ENCODE data around the gene LGI2.

- TF ChIP-seq EZH2 (IDR thresholded peaks at IDR 0.05) (no peak), CTCF (IDR thresholded peaks at IDR 0.05) (no peak), EZH2phosphoT487 (IDR thresholded peaks at IDR 0.05) (no peak)
These were observed 29.2 kb downstream of the LGI2 start for GRCh38 chr4:25001509-25001908.
